GM12801 (cell line): ENCODE measurements around the gene RNF212.

ENCODE experiments used
- TF ChIP-seq, protein P1 (sequence below): IDR thresholded peaks from one replicate; pipeline ENCODE4 v1.5.1; 2011; ENCODE audit warnings: control low read depth; ENCODE audit not compliant: insufficient read length; ENCODE audit errors: extremely low read depth

Gene RNF212

GRCh38 chr4:1052231-1052671, 61.1 kb downstream of the RNF212 start:
- TF ChIP-seq, protein P1, sequence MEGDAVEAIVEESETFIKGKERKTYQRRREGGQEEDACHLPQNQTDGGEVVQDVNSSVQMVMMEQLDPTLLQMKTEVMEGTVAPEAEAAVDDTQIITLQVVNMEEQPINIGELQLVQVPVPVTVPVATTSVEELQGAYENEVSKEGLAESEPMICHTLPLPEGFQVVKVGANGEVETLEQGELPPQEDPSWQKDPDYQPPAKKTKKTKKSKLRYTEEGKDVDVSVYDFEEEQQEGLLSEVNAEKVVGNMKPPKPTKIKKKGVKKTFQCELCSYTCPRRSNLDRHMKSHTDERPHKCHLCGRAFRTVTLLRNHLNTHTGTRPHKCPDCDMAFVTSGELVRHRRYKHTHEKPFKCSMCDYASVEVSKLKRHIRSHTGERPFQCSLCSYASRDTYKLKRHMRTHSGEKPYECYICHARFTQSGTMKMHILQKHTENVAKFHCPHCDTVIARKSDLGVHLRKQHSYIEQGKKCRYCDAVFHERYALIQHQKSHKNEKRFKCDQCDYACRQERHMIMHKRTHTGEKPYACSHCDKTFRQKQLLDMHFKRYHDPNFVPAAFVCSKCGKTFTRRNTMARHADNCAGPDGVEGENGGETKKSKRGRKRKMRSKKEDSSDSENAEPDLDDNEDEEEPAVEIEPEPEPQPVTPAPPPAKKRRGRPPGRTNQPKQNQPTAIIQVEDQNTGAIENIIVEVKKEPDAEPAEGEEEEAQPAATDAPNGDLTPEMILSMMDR, result no peak

GRCh38 chr4:1051472-1051871, 61.9 kb downstream of the RNF212 start:
- TF ChIP-seq, protein P1, result no peak

- TF ChIP-seq, protein P1, result no peak
Observed at GRCh38 chr4:1050486-1051213, 62.7 kb downstream of the RNF212 start.

DNA sequence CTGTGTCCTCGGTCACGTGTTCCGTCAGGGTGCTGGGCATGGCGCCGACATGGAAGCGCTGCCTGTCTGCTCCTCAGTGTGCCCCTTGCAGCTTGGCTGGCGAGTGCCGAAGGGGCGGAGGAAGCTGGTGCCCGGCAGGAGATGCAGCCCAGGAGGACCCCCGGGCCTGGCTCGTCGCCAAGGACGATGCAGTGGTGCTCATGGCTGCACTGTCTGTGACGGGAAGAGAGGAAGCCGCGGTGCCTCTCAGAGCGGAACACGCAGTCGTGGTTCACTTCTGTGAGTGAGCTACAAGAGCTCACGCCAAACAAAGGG, 63.8 kb downstream of the RNF212 start:
- TF ChIP-seq, protein P1, result no peak

DNA sequence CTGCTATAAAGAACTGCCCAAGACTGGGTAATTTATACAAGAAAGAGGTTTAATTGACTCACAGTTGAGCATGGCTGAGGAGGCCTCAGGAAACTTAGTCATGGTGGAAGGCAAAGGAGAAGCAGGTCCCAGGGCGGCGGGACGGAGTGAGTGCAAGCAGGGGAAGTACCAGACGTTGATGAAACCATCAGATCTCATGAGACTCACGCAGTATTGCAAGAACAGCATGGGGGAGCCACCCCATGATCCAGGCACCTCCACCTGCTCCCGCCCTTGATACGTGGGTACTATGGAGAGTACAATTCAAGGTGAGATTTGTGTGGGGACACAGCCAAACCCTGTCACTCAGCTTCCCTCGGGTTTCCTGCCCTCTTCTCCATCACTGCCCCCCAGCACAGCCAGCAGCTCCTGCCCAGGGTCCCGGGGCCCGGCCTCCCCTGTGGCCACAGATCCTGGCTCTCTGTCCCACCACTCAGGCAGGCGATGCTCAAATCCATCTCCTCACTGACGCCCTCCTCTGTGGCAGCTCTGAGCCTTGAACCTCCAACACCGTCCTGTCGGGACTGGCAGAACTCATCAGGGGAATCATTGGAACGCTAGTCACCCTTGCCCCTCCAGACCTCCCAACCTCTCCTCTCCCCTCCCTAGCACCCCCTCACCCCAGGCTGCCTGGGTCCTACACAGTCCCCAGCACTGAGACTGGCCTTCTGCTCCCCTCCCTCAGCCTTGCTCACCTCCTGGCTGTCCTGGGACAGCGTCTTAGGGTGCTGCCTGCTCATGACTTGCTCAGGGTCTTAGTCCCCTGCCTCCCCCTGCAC, 64.4 kb downstream of the RNF212 start:
- TF ChIP-seq, protein P1, result no peak

GRCh38 chr4:1047976-1048772, 65.2 kb downstream of the RNF212 start:
- TF ChIP-seq, protein P1, result no peak
